CD14-positive monocyte (primary cell): Measurements from ENCODE around the gene PRPF31. TPM values are rescaled to one million over a fixed set of nuclear protein-coding genes. Genes with fewer than 3 reads are reported as not detected.

Experiments
- DNase-seq, 3 donors: peaks; one replicate each; pipeline ENCODE4 v3.0.0-alpha.2; 2011 to 2022
- H2AFZ ChIP-seq: 2 replicates; pipeline ENCODE4 v1.6.0; 2012; ENCODE audit warnings: mild to moderate bottlenecking, low read depth, low read length, inconsistent platforms; ENCODE audit not compliant: insufficient read depth, poor library complexity, severe bottlenecking
- H3K27ac ChIP-seq, 2 donors: 1 replicate in 1 of 2; 2 replicates in 1 of 2; pipeline ENCODE4 v1.5.1; 2012 to 2013; ENCODE audit warnings: low read length in 2 of 2, control low read depth in 1 of 2, inconsistent platforms in 1 of 2, low read depth in 1 of 2, mild to moderate bottlenecking in 1 of 2
- H3K27me3 ChIP-seq, 2 donors: one replicate each; pipeline versions ENCODE4 v1.6.0 to v1.6.1; 2011 to 2013; ENCODE audit warnings: low read length in 2 of 2; ENCODE audit not compliant: control insufficient read depth in 2 of 2, insufficient read depth in 2 of 2
- H3K36me3 ChIP-seq, 2 donors: replicated peaks in 1 of 2; 1 replicate in 1 of 2; 2 replicates in 1 of 2; pipeline versions ENCODE4 v1.5.1 to v1.6.1; 2012 to 2013; ENCODE audit warnings: low read length in 2 of 2, control low read depth in 1 of 2, inconsistent platforms in 1 of 2, mild to moderate bottlenecking in 1 of 2; ENCODE audit not compliant: insufficient read depth in 2 of 2, control insufficient read depth in 1 of 2
- H3K4me1 ChIP-seq, 2 donors: 1 replicate in 1 of 2; 2 replicates in 1 of 2; pipeline versions ENCODE4 v1.5.1 to v1.6.1; 2012 to 2013; ENCODE audit warnings: low read length in 2 of 2, control low read depth in 1 of 2, inconsistent platforms in 1 of 2, mild to moderate bottlenecking in 1 of 2, moderate library complexity in 1 of 2; ENCODE audit not compliant: insufficient read depth in 2 of 2, control insufficient read depth in 1 of 2
- H3K4me2 ChIP-seq: replicated peaks from 2 replicates; pipeline ENCODE3; 2012; ENCODE audit warnings: low read length, moderate library complexity, mild to moderate bottlenecking; ENCODE audit not compliant: poor library complexity, severe bottlenecking; ENCODE audit errors: extremely low read depth
- H3K4me3 ChIP-seq, 3 experiments: fragments of 200-600 bp in 1 of 3; sonication (generic) in 1 of 3; replicated peaks in 1 of 3; 1 replicate in 2 of 3; 2 replicates in 1 of 3; pipeline ENCODE4 v1.5.1; 2011 to 2013; ENCODE audit warnings: low read length in 3 of 3, mild to moderate bottlenecking in 3 of 3, control low read depth in 2 of 3, low read depth in 2 of 3, inconsistent platforms in 1 of 3, moderate library complexity in 1 of 3
- H3K79me2 ChIP-seq: 2 replicates; pipeline ENCODE4 v1.6.0; 2012; ENCODE audit warnings: mild to moderate bottlenecking, control low read depth, inconsistent platforms, low read length, moderate library complexity; ENCODE audit not compliant: insufficient read depth
- H3K9ac ChIP-seq: 2 replicates; pipeline ENCODE4 v1.6.0; 2017; ENCODE audit warnings: low read length, mild to moderate bottlenecking; ENCODE audit not compliant: insufficient read depth, poor library complexity, severe bottlenecking
- H3K9me3 ChIP-seq, 2 donors: replicated peaks in 1 of 2; 1 replicate in 1 of 2; 2 replicates in 1 of 2; pipeline versions ENCODE4 v1.5.1 to v1.6.1; 2012 to 2013; ENCODE audit warnings: low read length in 2 of 2, control low read depth in 1 of 2; ENCODE audit not compliant: control insufficient read depth in 1 of 2, insufficient read depth in 1 of 2
- H4K20me1 ChIP-seq: 2 replicates; pipeline ENCODE4 v1.6.0; 2012; ENCODE audit warnings: mild to moderate bottlenecking, low read length, control low read depth, moderate library complexity; ENCODE audit not compliant: insufficient read depth
- H3K27ac Mint-ChIP-seq, 7 donors: one replicate each; pipeline ENCODE4 v1.8.0; 2020; ENCODE audit warnings: mild to moderate bottlenecking in 7 of 7, mixed read lengths in 7 of 7, moderate library complexity in 6 of 7, inconsistent platforms in 2 of 7
- H3K27me3 Mint-ChIP-seq, 3 donors: one replicate each; pipeline ENCODE4 v1.8.0; 2021 to 2022; ENCODE audit warnings: low read depth in 3 of 3, mild to moderate bottlenecking in 3 of 3, mixed read lengths in 3 of 3, moderate library complexity in 3 of 3, inconsistent platforms in 1 of 3
- H3K36me3 Mint-ChIP-seq, 2 donors: one replicate each; pipeline ENCODE4 v1.8.0; 2020; ENCODE audit warnings: mixed read lengths in 2 of 2, inconsistent platforms in 1 of 2, mild to moderate bottlenecking in 1 of 2
- H3K4me1 Mint-ChIP-seq: one replicate; pipeline ENCODE4 v1.8.0; 2020; ENCODE audit warnings: mild to moderate bottlenecking, mixed read lengths
- H3K4me3 Mint-ChIP-seq, 2 donors: one replicate each; pipeline ENCODE4 v1.8.0; 2020; ENCODE audit warnings: mild to moderate bottlenecking in 2 of 2, mixed read lengths in 2 of 2, moderate library complexity in 1 of 2
- H3K9me3 Mint-ChIP-seq, 7 donors: one replicate each; pipeline ENCODE4 v1.8.0; 2020 to 2022; ENCODE audit warnings: mixed read lengths in 7 of 7, mild to moderate bottlenecking in 6 of 7, moderate library complexity in 6 of 7, inconsistent platforms in 2 of 7
- CTCF ChIP-seq: fragments of 200-600 bp; IDR thresholded peaks from one replicate; pipeline ENCODE4 v1.8.0; 2022; ENCODE audit warnings: antibody characterized with exemption, mild to moderate bottlenecking
- WGBS: methylation state at CpG from one replicate; pipeline ENCODE4 v1.1.5; 2013; ENCODE audit warnings: missing lambda C conversion rate; ENCODE audit not compliant: insufficient coverage; 5-methylcytosine and 5-hydroxymethylcytosine counted together
- intact Hi-C, 2 donors: fragments of 100-400 bp; cut with micrococcal nuclease; formaldehyde crosslinking; loops; one replicate each; pipeline versions ENCODE4 v1.15.0 to v1.15.1; 2023
- polyA plus RNA-seq, 3 donors: library from polyadenylated mRNA; depleted of rRNA in 1 of 3; unstranded in 2 of 3; stranded (reverse) in 1 of 3; fragments of 300-500 nt in 2 of 3; fragments of >200 nt in 1 of 3; fragmentation: Illumina TruSeq in 2 of 3; gene quantifications; 1 replicate in 2 of 3; 2 replicates in 1 of 3; pipeline ENCODE4 v1.2.3, GENCODE V29; 2012 to 2021

The PRPF31 gene
- polyA plus RNA-seq, 3 donors: 34.4 to 51.8 (median 37.6) TPM

GRCh38 chr19:54133957-54134590 lies 18.5 kb downstream of the PRPF31 start:
- Histone ChIP-seq H3K9me3 (peaks cover 0 to 2% of the 10 kb centered on the region in 2 donors), H3K27ac (no peak overlapping the region), H4K20me1 (peaks cover 10% of the 10 kb centered on the region), H2AFZ (no peak overlapping the region), H3K9ac (no peak overlapping the region), H3K4me1 (peaks cover 22 to 26% of the 10 kb centered on the region in 2 donors), H3K36me3 (peaks cover 24 to 27% of the 10 kb centered on the region in 2 donors), H3K79me2 (peaks cover 15% of the 10 kb centered on the region), H3K4me3 (no peak overlapping the region), H3K27me3 (peaks cover 0 to 3% of the 10 kb centered on the region in 2 donors), H3K4me2 (no peak overlapping the region)
- H3K9me3 Mint-ChIP-seq: peaks cover 0 to 2% (median 0%) of the 10 kb centered on the region in 7 donors
- H3K4me1 Mint-ChIP-seq: peaks cover 19% of the 10 kb centered on the region
- WGBS: 65% methylated on average over 2 of the region's 2 CpGs
- no peak for TF ChIP-seq CTCF
- peak overlapping the region in 1 of 7 donors; percentile 26 for H3K27ac Mint-ChIP-seq
- peaks cover 18 to 38% of the 10 kb centered on the region in 2 donors for H3K36me3 Mint-ChIP-seq
- peaks cover 2 to 12% (median 2%) of the 10 kb centered on the region in 3 donors for H3K27me3 Mint-ChIP-seq
- H3K4me3 Mint-ChIP-seq: peak overlapping the region in 1 of 2 donors; percentile 31
- DNase-seq: no peak
- intact Hi-C loops: no loop called here

- peaks cover 13 to 32% of the 10 kb centered on the region in 2 donors for H3K36me3 Mint-ChIP-seq
- H3K9me3 Mint-ChIP-seq: peaks cover 0 to 2% (median 0%) of the 10 kb centered on the region in 7 donors
- Histone ChIP-seq H3K4me1 (peaks cover 28 to 39% of the 10 kb centered on the region in 2 donors), H3K4me2 (peak overlapping the region; percentile 87), H3K79me2 (peaks cover 37% of the 10 kb centered on the region), H3K27me3 (peaks cover 0 to 3% of the 10 kb centered on the region in 2 donors), H3K27ac (peak overlapping the region; percentile 9 to 62), H4K20me1 (peaks cover 32% of the 10 kb centered on the region), H3K9me3 (peaks cover 0 to 2% of the 10 kb centered on the region in 2 donors), H3K36me3 (peaks cover 20 to 30% of the 10 kb centered on the region in 2 donors), H2AFZ (peak overlapping the region; percentile 74), H3K4me3 (peak overlapping the region; percentile 39 to 76 (median 41)), H3K9ac (peak overlapping the region; percentile 29)
- H3K4me3 Mint-ChIP-seq: peak overlapping the region; percentile 82 to 93
- intact Hi-C loops: loop anchor here in 1 of 2 donors (2.0 kb wide), 1 partner anchor 23 kb away; the partner anchor contains the start of gene LENG1
- peaks cover 2 to 12% (median 2%) of the 10 kb centered on the region in 3 donors for H3K27me3 Mint-ChIP-seq
- WGBS: 5% methylated on average over 29 of the region's 30 CpGs
- peaks cover 37% of the 10 kb centered on the region for H3K4me1 Mint-ChIP-seq
- H3K27ac Mint-ChIP-seq: peak overlapping the region in 6 of 7 donors; percentile 0 to 94 (median 92)
- TF ChIP-seq CTCF: no peak
- peak in 1 of 3 donors; percentile 8 for DNase-seq
These were observed 20.7 kb downstream of the PRPF31 start for GRCh38 chr19:54136086-54136863.
